Body of pancreas (tissue), 4 donors: ENCODE measurements around the gene GIPC1. TPM values are rescaled to one million over a fixed set of nuclear protein-coding genes. Genes with fewer than 3 reads are reported as not detected.

Source experiments
- ATAC-seq: fragments of 150-250 bp; one replicate; pipeline ENCODE4 v1.9.1; 2016
- DNase-seq, 4 donors: peaks; one replicate each; pipeline ENCODE4 v3.0.0-alpha.2; 2019
- H3K27ac ChIP-seq, 4 donors: fragments of 200-600 bp; sonication (generic); 1 replicate in 3 of 4; 2 replicates in 1 of 4; pipeline versions ENCODE4 v1.5.1 to v1.6.1; 2016 to 2019; ENCODE audit warnings: mild to moderate bottlenecking in 1 of 4, mixed read lengths in 1 of 4, moderate library complexity in 1 of 4
- H3K27me3 ChIP-seq, 2 donors: fragments of 200-600 bp; sonication (generic); one replicate each; pipeline ENCODE4 v1.6.0; 2016; ENCODE audit warnings: mild to moderate bottlenecking in 1 of 2
- H3K36me3 ChIP-seq, 2 donors: fragments of 200-600 bp; sonication (generic); replicated peaks in 1 of 2; 2 replicates each; pipeline ENCODE4 v1.5.1; 2016; ENCODE audit warnings: low read depth in 2 of 2; ENCODE audit not compliant: insufficient read depth in 1 of 2
- H3K4me1 ChIP-seq: fragments of 200-600 bp; sonication (generic); one replicate; pipeline ENCODE4 v1.6.0; 2016
- H3K4me3 ChIP-seq, 2 donors: fragments of 200-600 bp; sonication (generic); 1 replicate in 1 of 2; 2 replicates in 1 of 2; pipeline ENCODE4 v1.5.1; 2016 to 2019
- H3K9me3 ChIP-seq, 3 donors: fragments of 200-600 bp; sonication (generic); 1 replicate in 2 of 3; 2 replicates in 1 of 3; pipeline ENCODE4 v1.5.1; 2016
- POLR2A ChIP-seq, 3 donors: fragments of 450-650 bp; IDR thresholded peaks; one replicate each; pipeline ENCODE4 v1.6.1; 2016; ENCODE audit warnings: antibody characterized with exemption in 3 of 3, mild to moderate bottlenecking in 2 of 3
- WGBS, 2 donors: methylation state at CpG; one replicate each; pipeline ENCODE4 v1.1.5; 2017; 5-methylcytosine and 5-hydroxymethylcytosine counted together
- intact Hi-C: fragments of 100-400 bp; cut with DNase I; formaldehyde crosslinking; loops from one replicate; pipeline ENCODE4 v1.15.1; 2023
- total RNA-seq, 2 donors: library from RNA; depleted of rRNA; stranded (reverse); fragments of >200 nt; gene quantifications; one replicate each; pipeline ENCODE4 v1.1.0, GENCODE V29; 2016
- TF ChIP-seq, protein P1 (sequence below), 7 experiments: fragments of 450-650 bp in 4 of 7; fragments of 200-600 bp in 3 of 7; sonication (generic) in 3 of 7; IDR thresholded peaks; one replicate each; pipeline ENCODE4 v1.5.1; 2016 to 2019; ENCODE audit warnings: antibody characterized with exemption in 7 of 7

GIPC1 gene
- total RNA-seq, 2 donors from 2014 or later = 34.5 to 120 TPM

DNA sequence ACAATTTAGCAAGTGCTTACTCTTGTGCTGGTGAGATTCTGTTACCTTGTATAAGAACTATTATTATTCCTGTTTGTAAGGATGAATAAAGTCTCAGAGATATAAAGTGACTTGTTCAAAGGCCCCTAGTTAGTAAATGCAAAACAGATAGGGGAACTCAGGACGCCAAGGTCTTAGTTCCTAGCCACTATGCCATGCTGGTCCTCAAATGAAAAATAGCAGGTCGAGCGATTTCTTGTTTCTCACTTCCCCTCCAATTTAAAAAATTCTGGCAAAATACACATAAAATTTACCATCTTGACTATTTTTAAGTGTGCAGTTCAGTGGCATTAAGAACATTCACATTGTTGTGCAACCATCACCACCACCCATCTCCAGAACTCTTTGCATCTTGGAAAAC, 34.6 kb upstream of the GIPC1 start:
- H3K27me3 ChIP-seq = no peaks in the 10 kb centered on the region
- H3K36me3 ChIP-seq = no peaks in the 10 kb centered on the region
- H3K4me1 ChIP-seq = peaks cover 10% of the 10 kb centered on the region
- no peak for TF ChIP-seq POLR2A (IDR thresholded peaks at IDR 0.05)
- TF ChIP-seq, protein P1, sequence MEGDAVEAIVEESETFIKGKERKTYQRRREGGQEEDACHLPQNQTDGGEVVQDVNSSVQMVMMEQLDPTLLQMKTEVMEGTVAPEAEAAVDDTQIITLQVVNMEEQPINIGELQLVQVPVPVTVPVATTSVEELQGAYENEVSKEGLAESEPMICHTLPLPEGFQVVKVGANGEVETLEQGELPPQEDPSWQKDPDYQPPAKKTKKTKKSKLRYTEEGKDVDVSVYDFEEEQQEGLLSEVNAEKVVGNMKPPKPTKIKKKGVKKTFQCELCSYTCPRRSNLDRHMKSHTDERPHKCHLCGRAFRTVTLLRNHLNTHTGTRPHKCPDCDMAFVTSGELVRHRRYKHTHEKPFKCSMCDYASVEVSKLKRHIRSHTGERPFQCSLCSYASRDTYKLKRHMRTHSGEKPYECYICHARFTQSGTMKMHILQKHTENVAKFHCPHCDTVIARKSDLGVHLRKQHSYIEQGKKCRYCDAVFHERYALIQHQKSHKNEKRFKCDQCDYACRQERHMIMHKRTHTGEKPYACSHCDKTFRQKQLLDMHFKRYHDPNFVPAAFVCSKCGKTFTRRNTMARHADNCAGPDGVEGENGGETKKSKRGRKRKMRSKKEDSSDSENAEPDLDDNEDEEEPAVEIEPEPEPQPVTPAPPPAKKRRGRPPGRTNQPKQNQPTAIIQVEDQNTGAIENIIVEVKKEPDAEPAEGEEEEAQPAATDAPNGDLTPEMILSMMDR (IDR thresholded peaks at IDR 0.05) = no peak
- DNase-seq = no peak
- 53 to 62% methylated on average over 3 of the region's 3 CpGs for WGBS, 2 donors
- intact Hi-C loops = no loop called here
- no peak for ATAC-seq
- peak overlapping the region in 1 of 4 donors; percentile 91 for H3K27ac ChIP-seq
- no peaks in the 10 kb centered on the region for H3K9me3 ChIP-seq
- H3K4me3 ChIP-seq = peak overlapping the region in 1 of 2 donors; percentile 40

DNA sequence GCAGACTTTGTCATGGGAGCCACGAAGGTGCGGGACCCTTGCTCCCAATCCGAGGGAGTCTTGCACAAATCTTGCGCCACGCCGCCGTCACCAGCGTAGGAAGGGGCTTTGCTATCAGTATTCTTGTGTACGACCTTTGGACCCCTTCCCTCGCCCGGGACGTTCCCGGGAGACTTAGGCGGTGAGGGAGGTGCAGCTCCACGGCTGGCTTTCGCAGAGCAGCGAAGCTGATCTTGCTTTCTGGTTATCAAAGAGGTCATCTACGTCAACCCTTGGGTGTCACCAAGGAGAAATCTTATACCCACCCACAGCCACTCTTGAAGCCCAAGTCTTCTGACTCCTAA, 34.0 kb upstream of the GIPC1 start:
- ATAC-seq = no peak
- no peak for DNase-seq
- Histone ChIP-seq H3K9me3 (no peaks in the 10 kb centered on the region), H3K27me3 (no peaks in the 10 kb centered on the region), H3K4me1 (peaks cover 10% of the 10 kb centered on the region), H3K36me3 (no peaks in the 10 kb centered on the region), H3K4me3 (peak overlapping the region; percentile 40 to 82), H3K27ac (peak overlapping the region; percentile 91 to 95 (median 94))
- intact Hi-C loops = no loop called here
- 0% methylated on average over 9 to 18 of the region's 18 CpGs for WGBS, 2 donors
- no peak for TF ChIP-seq POLR2A (IDR thresholded peaks at IDR 0.05)
- TF ChIP-seq, protein P1 (IDR thresholded peaks at IDR 0.05) = no peak

DNA sequence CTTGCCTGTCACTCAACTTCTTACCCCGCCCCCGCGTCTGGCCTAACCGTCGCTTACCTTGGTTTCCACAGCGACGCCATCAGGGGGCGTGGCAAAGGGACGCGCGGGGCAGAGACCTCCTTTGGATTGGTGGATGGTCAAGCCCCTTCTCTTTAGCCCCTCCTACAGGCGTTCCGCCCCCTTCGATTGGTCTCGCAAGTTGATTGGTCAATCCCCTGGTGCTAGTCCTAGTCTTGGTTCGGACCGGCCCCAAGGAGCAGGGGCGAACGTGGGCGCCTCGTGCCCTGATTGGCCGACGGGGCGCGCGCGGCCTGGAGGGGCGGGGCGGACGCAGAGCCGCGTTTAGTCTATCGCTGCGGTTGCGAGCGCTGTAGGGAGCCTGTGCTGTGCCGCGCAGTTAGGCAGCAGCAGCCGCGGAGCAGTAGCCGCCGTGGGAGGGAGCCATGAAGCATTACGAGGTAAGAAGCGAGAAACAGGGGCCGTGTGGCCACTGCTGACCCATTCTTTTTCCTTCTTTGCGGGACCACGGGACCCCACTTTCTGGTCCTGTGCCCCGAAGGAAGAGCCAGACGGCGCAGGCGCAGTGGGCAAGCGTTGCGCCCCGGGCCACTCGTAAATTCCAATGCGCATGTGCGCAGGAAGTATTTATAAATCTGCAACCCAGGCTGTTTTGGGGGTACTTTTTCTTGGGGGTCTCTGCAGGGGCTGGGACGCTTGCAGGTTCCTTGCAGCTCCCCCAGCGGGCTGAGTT, 33.5 kb upstream of the GIPC1 start, which contains the start of gene TECR:
TSS of gene TECR (plus strand) at position 341 of the 751 bp plus-strand sequence. CDS start at position 444, 103 bp downstream.
- ATAC-seq = peak; percentile 98
- peak; percentile 100 for DNase-seq
- WGBS, 2 donors = 0% methylated on average over 4 to 59 of the region's 59 CpGs
- Histone ChIP-seq H3K27me3 (no peaks in the 10 kb centered on the region), H3K4me1 (peaks cover 10% of the 10 kb centered on the region), H3K4me3 (peak within 1 kb of the TSS; percentile 40 to 82), H3K9me3 (no peaks in the 10 kb centered on the region), H3K36me3 (no peaks in the 10 kb centered on the region), H3K27ac (peak within 1 kb of the TSS; percentile 91 to 95 (median 94))
- intact Hi-C loops = no loop called here
- TF ChIP-seq POLR2A (IDR thresholded peaks at IDR 0.05) = peak; percentile 98 to 99 (median 99)
- TF ChIP-seq, protein P1 (IDR thresholded peaks at IDR 0.05) = no peak

DNA sequence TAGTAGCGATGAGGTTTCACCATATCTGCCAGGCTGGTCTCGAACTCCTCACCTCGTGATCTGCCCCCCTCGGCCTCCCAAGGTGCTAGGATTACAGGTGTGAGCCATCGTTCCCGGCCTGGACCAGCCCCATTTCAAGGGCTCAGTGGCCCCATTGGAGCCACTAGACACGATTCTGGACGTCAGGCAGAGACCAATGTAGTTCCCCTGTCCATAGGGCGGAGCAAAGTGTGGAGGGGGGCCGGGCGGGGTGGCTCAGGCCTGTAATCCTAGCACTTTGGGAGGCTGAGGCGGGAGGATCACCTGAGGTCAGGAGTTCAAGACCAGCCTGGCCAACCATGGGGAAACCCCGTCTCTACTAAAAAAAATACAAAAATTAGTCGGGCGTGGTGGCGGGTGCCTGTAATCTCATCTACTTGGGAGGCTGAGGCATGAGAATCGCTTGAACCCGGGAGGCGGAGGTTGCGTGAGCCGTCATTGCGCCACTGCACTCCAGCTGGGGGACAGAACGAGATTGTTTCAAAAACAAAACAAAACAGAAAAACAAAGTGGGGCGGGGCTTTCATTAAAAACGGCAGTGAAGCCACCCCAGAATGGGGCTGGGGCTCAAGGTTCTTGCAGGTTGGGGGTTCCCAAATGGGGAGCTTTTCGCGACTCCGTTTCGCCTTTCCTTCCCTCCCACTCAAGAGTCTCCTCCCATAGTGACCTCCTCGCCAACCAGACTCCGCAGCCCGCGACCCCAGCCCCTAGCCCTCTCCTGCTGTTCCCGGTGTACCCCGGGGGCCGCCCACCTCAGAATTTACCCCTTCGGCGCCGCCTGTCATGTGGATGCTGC, 32.7 kb upstream of the GIPC1 start:
- intact Hi-C loops = no loop called here
- DNase-seq (peak in 3 of 4 donors; percentile 21 to 27 (median 22)), ATAC-seq (peak; percentile 8)
- H3K36me3 ChIP-seq = no peaks in the 10 kb centered on the region
- peaks cover 10% of the 10 kb centered on the region for H3K4me1 ChIP-seq
- 16 to 24% methylated on average over 33 to 38 of the region's 39 CpGs for WGBS, 2 donors
- TF ChIP-seq POLR2A (IDR thresholded peaks at IDR 0.05) = no peak
- TF ChIP-seq, protein P1 (IDR thresholded peaks at IDR 0.05) = no peak
- H3K27ac ChIP-seq = peak overlapping the region in 3 of 4 donors; percentile 58 to 94 (median 91)
- no peaks in the 10 kb centered on the region for H3K9me3 ChIP-seq
- H3K27me3 ChIP-seq = no peaks in the 10 kb centered on the region
- H3K4me3 ChIP-seq = peak overlapping the region; percentile 22 to 26
